NCI-H748 treated with DMSO at 0.1 percent for 48 hours (cell line): Measurements from ENCODE around the gene JAG1.
A peak's percentile ranks its signal among the peaks of the same experiment; 100 is the strongest.

Experiments used
- DNase-seq: peaks from one replicate; lab custom pipeline; 2025; lab: John Stamatoyannopoulos, UW

The JAG1 gene

GRCh38 chr20:10667560-10668167, 6.1 kb downstream of the JAG1 start:
- peak; percentile 98 for DNase-seq

DNA sequence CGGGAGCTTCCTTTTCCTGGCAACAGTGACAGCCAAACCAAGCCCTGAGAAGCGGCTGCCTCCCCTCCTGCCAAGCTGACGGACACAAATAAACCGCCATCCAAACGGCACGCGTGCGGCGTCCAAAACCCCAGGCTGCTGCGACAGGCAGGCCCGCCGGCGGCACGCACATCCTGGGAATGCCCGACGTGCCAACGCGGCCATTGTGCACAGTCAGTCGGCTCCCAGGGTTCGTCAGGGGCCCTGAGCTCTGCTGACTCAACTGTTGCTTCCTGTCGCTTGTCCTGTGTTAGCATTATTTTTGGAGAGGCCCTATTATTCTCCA, 6.8 kb downstream of the JAG1 start:
- no peak for DNase-seq

DNA sequence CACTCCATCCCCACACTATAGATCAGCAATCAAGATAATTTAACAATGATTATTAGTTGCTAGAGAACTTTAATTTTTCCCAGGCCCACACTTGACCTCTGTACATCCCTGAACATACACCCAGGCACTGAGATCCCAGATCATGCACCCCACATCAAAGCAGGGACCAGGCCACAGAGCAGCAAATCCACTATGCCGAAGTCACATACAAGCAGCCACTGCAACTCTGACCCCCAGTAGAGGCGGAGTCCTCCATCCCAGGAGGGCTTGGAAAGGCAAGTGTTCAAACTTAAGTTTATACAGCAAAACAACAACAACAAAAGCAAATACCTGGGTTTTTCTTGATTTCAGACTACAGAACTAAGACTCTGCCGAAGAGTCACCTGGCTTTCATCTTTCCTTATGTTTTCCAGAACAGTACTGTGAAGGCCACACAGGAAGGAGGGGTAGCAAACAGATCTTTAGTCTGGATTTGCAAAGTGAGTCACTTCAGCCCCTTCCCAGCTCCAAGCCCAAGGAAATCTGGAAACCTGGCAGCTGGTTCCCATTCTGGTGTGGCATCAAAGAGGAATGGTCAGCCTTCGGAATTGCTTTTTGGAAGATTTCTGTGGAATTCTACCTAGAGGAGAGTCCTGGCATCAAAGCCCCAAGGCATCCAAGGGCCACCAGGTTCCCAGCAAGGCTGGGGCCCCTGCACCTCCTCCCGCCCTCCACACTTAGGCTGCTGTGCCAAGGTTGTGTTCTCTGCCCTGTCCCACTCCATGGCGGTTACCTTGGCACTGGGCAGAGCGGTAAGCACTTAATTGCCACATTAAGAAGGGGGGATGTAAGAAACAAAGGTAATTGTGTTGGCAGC, 7.3 kb downstream of the JAG1 start:
- DNase-seq: no peak

DNA sequence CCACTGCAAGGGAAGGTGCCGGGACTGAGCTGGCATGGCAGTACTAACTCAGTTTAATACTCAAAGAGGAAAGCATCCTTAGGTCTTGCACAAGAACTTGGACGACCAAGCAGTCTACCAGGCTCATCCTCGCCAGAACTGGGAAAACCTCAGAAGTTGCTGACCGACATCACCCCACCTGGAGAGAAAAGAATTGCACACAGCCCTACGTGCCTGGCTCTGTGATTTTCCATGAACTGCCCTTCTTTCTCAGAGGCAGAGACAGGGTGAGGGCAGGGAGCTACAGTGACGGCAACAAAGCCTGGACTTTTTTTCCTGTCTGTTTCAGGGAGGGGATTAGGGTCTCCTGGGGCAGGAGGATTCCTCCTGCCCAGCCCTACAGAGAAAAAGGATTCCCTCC, 8.0 kb downstream of the JAG1 start:
- DNase-seq: no peak

DNA sequence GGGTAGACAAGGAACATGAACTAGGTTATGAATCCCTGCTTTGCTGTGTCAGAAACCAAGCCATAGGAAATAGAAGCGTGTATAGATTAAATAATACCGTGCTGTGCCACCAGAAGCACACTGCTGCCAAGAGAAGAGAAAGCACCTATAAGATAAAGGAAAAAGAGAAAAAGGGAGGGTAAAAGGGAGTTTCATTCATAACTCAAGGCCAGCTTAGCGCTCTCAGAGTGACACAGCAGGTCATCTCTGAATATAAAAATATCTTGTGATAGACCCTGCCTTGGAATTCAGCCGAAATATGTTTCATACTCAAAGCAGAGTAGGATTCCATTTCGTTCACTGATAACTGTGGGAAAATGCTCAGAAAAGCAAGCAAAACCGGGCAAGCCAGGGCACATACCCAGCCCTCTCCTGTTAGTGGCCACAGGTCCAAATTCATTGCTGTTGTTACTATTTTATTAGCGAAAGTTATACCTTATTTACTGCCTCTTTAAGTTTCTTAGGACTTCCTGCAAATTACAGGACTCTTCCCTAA, 8.7 kb downstream of the JAG1 start:
- DNase-seq: no peak

DNA sequence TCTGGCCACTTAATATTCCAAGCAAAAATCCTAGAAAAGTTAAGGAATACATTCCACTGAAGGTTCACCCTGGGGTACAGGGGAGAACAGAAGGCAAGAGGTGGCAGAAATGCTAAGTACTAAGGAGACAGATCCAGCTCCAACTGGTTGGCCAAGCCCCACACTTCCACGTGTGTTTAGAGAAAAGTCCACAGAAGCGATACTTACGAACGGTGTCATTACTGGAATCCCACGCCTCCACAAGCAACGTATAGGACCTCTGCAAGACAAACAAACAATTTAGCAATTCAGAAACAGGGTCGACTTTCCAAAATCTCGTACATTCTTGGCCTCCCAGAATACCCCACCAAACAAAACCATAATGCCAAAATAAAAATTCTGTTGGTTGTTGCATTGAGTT, 10.0 kb downstream of the JAG1 start:
- DNase-seq: no peak

GRCh38 chr20:10662661-10663458, 10.9 kb downstream of the JAG1 start:
- DNase-seq: no peak

DNA sequence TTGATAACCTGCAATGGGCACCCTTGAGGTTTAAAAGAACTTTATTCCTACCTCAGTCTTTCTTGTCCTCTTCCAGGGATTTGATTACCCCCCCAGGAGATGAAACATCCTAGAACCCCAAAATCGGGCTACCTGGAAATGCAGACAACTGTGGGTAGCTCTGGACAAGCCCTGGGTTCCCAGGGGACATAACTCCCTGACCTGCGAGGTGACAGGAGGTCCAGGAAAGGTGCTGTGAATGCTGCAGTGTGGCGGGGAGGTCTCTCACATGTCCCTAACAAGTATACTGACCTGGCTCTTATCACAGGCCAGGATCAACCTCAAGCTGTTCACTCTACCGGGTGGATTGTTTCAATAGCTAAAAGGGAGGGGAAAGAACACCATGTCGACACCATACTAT, 11.6 kb downstream of the JAG1 start:
- no peak for DNase-seq

DNA sequence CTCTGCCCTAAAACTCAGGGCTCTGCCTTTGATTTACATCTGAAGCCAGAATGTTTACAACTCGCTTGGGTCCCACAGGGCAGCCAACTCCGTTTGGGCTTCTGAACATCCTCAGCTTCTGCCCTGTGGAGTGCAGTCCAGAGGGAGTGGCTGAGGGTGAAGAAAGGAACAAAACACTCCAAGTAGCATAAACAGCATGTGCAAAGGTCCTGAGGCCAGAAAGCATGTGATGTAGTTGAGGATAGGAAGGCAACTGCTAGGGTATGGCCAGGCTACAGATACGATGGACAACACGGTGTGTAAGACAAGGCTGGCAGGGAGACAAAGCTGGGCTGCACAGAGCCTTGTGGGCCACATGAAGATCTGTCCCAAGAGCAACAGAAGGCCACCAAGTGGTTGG, 12.5 kb downstream of the JAG1 start:
- no peak for DNase-seq

GRCh38 chr20:10660661-10661060, 13.1 kb downstream of the JAG1 start:
- DNase-seq: no peak

- no peak for DNase-seq
Measured at GRCh38 chr20:10659651-10660601, 13.9 kb downstream of the JAG1 start.

DNA sequence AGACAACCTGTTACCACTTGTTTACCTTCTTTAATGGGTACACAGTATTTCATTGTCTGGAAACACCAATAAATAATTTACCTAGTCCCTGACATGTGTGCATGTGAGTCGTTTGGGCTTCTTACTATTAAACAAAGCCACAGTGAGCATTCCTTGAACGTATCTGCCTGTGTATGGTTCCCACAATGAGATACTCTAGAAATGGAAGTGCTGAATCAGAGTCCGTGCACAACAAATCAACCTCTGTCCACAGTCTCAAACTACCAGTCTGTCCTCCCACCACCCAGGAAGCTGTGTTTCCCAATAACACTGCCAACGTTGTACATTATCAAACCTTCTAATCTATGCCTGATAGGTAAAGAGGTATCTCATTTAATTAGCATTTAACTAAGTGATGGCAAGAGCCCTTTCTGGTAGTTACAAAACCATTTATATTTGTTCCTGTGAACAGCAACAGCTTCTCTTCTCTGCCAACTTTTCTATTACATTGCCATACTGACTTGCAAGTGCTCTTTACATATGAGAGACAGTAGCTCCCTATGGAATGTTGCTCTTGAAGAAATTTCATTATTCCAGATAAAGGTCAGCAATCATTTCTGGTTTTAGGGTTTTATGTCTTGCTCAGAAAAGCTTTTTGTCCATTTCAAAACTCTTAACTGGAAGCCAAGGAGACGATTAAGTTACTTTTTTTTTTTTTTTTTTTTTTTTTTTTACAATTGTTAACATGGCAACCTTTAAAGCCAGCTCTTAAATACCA, 14.7 kb downstream of the JAG1 start:
- no peak for DNase-seq

DNA sequence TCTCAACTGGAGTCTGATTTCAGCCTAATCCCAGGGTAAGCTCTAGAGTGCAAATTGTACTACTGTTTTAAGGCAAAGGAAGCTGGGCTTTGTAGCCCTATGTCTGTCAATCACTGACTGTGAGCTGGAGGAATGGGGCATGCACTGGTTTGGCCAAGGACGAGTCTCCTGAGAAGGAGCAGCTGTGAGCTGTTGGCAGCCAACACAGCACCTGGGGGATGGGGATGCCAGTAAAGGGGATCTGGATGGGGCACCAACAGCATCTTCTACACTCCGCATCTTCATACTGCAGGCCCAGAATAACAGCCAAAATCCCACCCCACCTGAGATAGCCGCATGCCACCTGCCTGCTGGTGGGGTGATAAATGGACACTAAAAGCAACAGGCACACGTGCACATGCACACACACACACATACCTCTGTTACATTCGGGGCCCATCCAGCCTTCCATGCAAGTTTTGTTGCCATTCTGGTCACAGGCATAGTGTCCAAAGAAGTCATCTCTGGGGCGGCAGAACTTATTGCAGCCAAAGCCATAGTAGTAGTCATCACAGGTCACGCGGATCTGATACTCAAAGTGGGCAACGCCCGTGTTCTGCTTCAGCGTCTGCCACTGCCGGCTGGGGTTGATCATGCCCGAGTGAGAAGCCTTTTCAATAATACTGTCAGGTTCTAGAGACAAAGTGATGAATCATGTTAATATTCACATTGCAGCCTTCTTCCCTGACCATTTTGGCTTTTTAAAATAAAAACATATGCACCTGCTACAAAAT, 15.6 kb downstream of the JAG1 start:
- DNase-seq: no peak

GRCh38 chr20:10657453-10657852, 16.3 kb downstream of the JAG1 start:
- no peak for DNase-seq

DNA sequence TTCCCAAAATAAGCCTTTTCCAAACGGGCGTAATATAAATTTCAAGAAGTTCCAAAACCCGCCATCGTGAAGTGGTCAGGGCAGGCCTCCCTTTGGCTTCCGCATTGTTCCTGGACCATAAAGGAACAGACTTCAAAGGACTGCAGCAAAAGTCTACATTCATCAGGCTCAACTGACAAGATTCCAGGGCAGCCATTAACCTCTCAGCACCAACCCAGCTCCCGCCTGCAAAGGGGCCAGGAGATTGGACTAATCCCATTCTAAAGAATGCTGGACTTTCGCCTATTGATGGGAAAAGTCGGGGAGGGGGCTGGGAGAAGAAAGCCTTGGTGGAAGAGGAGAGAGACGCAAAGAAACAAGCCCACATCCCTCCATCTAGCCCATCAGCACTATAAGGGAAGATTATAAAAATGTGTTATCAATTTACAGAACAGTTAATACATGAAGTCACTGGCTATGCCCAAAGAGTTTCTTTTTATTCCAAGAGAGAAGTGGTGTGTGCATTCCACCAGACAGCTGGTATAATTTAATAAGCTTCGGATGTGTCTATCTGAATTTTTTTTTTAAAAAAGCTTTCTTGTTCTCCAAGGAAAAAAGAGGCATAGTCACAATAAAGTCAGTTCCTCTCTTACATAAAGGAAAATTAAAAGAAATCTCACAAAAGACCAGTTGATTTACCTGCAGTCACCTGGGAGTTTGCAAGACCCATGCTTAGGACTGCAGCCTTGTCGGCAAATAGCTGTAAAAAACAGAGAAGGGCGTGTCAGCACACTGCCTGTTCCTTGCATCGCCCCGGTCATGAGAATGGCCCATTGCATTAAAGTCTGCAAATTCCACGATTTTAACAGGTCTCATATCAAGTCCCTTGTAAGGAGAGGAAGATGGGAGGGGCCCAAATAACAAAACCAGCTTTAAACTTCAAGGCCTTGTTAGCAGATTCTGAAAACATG, 17.8 kb downstream of the JAG1 start:
- DNase-seq: no peak

GRCh38 chr20:10654630-10655029, 19.2 kb downstream of the JAG1 start:
- peak; percentile 33 for DNase-seq

GRCh38 chr20:10654250-10654610, 19.6 kb downstream of the JAG1 start:
- DNase-seq: no peak

DNA sequence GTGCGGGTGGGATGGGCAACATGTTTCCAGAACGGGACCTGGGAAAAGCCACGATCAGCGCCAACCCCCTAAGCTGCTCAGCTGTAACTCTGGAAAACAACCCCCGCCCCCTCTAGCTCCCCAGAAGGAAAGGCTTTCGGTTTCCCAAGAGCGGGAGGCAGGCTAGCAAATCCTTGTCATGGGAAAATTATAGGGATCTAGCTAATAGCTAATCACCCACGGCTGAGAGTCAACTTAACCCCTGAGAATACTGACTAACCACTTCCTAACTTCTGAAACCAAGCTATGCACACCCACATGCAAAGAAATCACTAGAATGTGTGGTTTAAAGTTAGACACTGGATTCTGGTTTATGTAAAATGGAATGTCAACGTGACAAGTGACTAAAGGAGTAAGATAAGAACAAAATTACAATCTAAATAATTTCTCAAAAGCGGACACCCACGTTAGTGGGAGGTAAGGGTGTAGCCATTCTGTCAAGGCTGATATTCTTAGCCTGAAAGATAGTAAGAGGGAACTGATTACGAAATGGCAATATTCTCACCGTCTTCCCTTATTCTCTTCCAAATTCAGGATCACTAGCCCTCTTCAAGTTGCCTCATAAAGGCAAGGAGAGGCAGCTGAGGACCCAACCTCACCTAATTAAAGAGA, 20.1 kb downstream of the JAG1 start:
- no peak for DNase-seq
